ENCODE measurements around the gene RNF224.

DNA sequence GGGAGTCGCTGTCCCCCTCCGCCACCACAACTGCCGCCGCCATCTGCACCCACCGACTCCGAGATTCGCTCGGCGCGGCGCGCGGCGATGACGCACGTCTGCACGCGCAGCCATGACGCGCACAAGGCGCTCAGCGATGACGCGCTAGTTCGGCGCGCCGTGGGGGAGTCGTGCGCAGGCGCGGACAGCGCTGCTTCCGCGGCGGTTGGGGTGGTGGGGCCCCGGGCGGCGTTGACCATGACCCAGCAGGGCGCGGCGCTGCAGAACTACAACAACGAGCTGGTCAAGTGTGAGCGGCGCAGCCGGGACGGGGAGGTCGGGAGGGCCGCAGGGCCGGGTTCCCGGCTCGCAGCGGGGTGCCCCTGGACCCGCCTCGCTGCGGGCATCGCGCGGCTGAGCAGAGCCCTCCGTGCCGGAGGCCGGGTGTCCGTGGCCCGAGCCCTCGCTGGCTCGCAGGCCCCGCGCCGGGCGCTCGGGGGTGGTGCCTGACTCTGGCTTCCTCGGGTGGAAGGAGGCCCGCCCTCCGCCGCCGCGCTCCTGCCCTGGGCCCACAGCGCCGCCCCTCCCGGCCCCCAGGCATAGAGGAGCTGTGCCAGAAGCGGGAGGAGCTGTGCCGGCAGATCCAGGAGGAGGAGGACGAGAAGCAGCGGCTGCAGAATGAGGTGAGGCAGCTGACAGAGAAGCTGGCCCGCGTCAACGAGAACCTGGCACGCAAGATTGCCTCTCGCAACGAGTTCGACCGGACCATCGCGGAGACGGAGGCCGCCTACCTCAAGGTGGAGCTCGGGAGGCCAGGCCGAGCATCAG lies 38.6 kb upstream of the RNF224 start, which contains the start of the genes ANAPC2 and SSNA1:
- TF ChIP-seq YY1 (IDR thresholded peaks at IDR 0.05; ENCODE audit: insufficient read depth, insufficient read length) (peak; percentile 59), SUZ12 (IDR thresholded peaks at IDR 0.05; ENCODE audit: extremely low read depth, insufficient read depth, insufficient read length) (no peak), ZNF274 (IDR thresholded peaks at IDR 0.05; ENCODE audit: low read depth, low read length) (no peak)

All from NT2/D1 (cell line).